ENCODE measurements around the gene EIF3B. TPM values are rescaled to one million over a fixed set of nuclear protein-coding genes. Genes with fewer than 3 reads are reported as not detected.

The EIF3B gene
- total and polyA plus RNA-seq, 11 donors, result 35.4 to 114 (median 72.4) TPM

DNA sequence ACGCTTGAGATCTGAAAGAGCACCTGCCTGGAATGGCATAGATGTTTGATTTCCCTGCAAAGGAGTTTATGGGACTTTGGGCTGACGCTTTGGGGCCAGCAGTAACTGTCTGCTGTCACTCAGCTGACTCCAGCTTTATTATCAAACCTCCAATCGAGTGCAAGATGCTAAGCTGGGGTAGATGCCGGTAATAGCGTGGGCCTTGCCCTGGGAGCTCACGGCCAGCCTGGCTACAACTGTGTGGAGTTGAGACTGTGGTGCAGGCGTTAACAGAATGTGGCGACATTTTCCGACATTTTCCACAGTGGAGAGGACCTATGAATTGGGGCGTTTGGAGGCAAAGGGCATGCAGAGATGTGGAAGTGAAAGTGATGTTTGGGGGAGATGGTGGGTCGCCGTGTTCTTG is 50.1 kb downstream of the EIF3B start:
- Histone ChIP-seq H3K27me3 (no peaks in the 10 kb centered on the region), H3K9me3 (no peaks in the 10 kb centered on the region), H3K27ac (peak overlapping the region in 9 of 12 donors; percentile 80 to 89 (median 84)), H3K4me3 (peak overlapping the region in 11 of 12 donors; percentile 75 to 100 (median 92)), H3K36me3 (no peaks in the 10 kb centered on the region), H3K4me1 (peaks cover 3 to 81% (median 42%) of the 10 kb centered on the region in 12 donors)
- TF ChIP-seq, protein P1, sequence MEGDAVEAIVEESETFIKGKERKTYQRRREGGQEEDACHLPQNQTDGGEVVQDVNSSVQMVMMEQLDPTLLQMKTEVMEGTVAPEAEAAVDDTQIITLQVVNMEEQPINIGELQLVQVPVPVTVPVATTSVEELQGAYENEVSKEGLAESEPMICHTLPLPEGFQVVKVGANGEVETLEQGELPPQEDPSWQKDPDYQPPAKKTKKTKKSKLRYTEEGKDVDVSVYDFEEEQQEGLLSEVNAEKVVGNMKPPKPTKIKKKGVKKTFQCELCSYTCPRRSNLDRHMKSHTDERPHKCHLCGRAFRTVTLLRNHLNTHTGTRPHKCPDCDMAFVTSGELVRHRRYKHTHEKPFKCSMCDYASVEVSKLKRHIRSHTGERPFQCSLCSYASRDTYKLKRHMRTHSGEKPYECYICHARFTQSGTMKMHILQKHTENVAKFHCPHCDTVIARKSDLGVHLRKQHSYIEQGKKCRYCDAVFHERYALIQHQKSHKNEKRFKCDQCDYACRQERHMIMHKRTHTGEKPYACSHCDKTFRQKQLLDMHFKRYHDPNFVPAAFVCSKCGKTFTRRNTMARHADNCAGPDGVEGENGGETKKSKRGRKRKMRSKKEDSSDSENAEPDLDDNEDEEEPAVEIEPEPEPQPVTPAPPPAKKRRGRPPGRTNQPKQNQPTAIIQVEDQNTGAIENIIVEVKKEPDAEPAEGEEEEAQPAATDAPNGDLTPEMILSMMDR (IDR thresholded peaks at IDR 0.05), result no peak
- TF ChIP-seq POLR2A (IDR thresholded peaks at IDR 0.05), result no peak
- WGBS, 4 donors, result 57 to 65% (median 60%) methylated on average over 12 of the region's 12 CpGs
- ATAC-seq (no peak), DNase-seq (no peak)
- intact Hi-C loops (cut with DNase I), result loop anchor here in 3 of 10 donors (5.0 to 10.0 kb wide), 3 partner anchors 47 to 153 kb away; partner anchors contain the start of genes BRAT1 (in 1 of the 3), EIF3B (in 1 of the 3) and IQCE (in 1 of the 3)

DNA sequence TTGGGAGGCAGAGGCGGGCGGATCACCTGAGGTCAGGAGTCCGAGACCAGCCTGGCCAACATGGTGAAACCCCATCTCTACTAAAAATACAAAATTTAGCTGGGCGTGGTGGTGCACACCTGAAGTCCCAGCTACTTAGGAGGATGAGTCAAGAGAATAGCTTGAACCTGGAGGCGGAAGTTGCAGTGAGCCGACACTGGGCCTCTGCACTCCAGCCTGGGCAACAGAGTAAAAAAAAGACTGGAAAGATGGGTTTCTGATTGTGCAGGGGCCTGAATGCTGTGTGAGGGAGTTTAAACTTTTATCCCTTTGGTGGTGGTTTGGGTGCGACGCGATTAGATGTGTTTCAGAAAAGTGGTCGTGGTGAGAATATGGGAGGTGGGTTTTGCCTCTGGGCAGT is 50.6 kb downstream of the EIF3B start:
- H3K9me3 ChIP-seq, result no peaks in the 10 kb centered on the region
- DNase-seq (no peak), ATAC-seq (no peak)
- H3K4me3 ChIP-seq, result peak overlapping the region in 5 of 12 donors; percentile 82 to 100 (median 92)
- 91 to 97% (median 94%) methylated on average over 10 of the region's 10 CpGs for WGBS, 4 donors
- H3K27ac ChIP-seq, result peak overlapping the region in 1 of 12 donors; percentile 82
- no peaks in the 10 kb centered on the region for H3K27me3 ChIP-seq
- no peak for TF ChIP-seq POLR2A (IDR thresholded peaks at IDR 0.05)
- TF ChIP-seq, protein P1 (IDR thresholded peaks at IDR 0.05), result no peak
- H3K4me1 ChIP-seq, result peaks cover 3 to 81% (median 40%) of the 10 kb centered on the region in 12 donors
- intact Hi-C loops (cut with DNase I), result loop anchor here in 1 of 10 donors (10.0 kb wide), 1 partner anchor 50 kb away; the partner anchor contains the start of gene EIF3B
- no peaks in the 10 kb centered on the region for H3K36me3 ChIP-seq

DNA sequence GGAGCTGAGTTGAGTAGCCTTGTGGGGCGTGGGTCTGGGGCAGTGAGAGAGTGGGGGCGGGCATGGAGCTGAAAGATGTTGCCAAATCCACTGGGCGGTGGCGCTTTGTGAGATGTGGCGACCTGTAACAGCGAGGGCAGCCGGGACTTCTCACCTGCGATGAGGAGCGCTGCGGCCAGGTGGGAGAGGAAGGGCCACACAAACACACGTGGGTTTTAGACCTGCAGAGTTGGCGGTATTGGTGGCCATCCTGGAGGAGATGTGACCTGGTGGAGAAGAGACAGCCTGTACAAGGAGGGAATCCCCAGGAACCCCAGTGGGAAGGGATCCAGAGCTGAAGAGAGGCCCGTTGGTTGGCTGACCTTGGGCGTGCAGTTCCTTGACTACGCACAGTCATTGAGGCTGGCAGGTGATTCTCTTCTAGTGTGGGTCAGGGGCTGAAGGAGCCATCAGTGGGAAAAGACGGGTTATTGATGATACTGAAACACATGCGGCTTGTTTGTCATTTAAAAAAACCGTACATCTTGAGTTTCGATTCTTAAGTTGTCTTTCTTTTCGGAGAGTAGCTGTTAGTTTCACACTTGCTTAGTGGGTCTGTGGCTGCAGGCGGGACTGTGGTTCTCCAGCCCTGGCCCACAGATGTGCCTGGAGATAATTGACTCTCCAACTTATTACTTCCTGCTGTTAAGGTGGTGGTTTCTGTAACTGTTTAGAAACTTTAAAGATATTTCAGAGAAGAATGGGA is 51.1 kb downstream of the EIF3B start:
- H3K9me3 ChIP-seq, result no peaks in the 10 kb centered on the region
- 81 to 85% (median 85%) methylated on average over 21 of the region's 21 CpGs for WGBS, 4 donors
- H3K4me3 ChIP-seq, result peak overlapping the region in 2 of 12 donors; percentile 2 to 91
- DNase-seq, result no peak
- H3K4me1 ChIP-seq, result peaks cover 0 to 81% (median 40%) of the 10 kb centered on the region in 12 donors
- H3K27ac ChIP-seq, result peak overlapping the region in 1 of 12 donors; percentile 82
- H3K36me3 ChIP-seq, result no peaks in the 10 kb centered on the region
- ATAC-seq, result no peak
- TF ChIP-seq POLR2A (IDR thresholded peaks at IDR 0.05), result no peak
- TF ChIP-seq, protein P1 (IDR thresholded peaks at IDR 0.05), result no peak
- H3K27me3 ChIP-seq, result no peaks in the 10 kb centered on the region
- intact Hi-C loops (cut with DNase I), result loop anchor here in 1 of 10 donors (10.0 kb wide), 1 partner anchor 51 kb away; the partner anchor contains the start of gene EIF3B

DNA sequence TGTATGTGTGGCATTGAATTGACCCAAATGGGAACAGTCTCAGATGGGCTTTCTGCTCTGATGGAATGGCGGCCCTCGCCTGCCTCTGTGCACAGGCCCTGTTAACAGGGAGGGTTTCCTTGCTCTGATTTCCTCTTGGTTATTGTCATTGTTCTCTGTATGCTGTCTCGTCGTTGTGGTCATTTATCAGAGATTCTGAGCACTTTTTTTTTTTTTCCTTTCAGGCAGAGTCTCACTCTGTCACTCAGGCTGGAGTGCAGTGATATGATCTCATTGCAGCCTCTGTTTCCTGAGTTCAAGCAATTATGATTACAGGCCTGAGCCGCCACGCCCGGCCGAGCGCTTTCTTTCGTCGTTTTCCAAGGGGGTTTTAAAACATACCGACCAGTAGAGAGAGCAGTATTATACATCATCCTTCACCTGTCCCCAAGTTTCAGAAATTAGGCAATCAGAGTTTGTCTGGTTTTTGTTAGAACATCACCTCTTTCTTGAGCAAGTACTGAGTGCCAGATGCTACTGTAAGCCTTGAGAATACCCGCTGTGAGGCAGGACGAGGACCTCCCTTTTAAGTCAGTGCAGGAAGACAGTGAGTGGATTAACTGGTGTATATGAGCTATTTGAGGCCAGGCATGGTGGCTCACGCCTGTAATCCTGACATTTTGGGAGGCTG is 55.3 kb downstream of the EIF3B start:
- DNase-seq (no peak), ATAC-seq (peak in 3 of 4 donors; percentile 42 to 58 (median 54))
- peaks cover 4 to 90% (median 50%) of the 10 kb centered on the region in 12 donors for H3K4me1 ChIP-seq
- no peaks in the 10 kb centered on the region for H3K36me3 ChIP-seq
- 50 to 56% (median 54%) methylated on average over 15 of the region's 15 CpGs for WGBS, 4 donors
- TF ChIP-seq POLR2A (IDR thresholded peaks at IDR 0.05), result no peak
- TF ChIP-seq, protein P1 (IDR thresholded peaks at IDR 0.05), result no peak
- no peaks in the 10 kb centered on the region for H3K27me3 ChIP-seq
- H3K9me3 ChIP-seq, result no peaks in the 10 kb centered on the region
- no peak overlapping the region for H3K4me3 ChIP-seq
- H3K27ac ChIP-seq, result peak overlapping the region in 11 of 12 donors; percentile 6 to 79 (median 66)
- intact Hi-C loops (cut with DNase I), result loop anchor here in 1 of 10 donors (10.0 kb wide), 1 partner anchor 55 kb away; the partner anchor contains the start of gene EIF3B
